ENCODE results near the gene COL6A5. TPM values are rescaled to one million over a fixed set of nuclear protein-coding genes. Genes with fewer than 3 reads are reported as not detected.
"Not testable (repeated sequence)": the region's sequence is repeated elsewhere in the genome, so short reads cannot be mapped to it uniquely, and the experiment has no call there.

COL6A5 gene
- total RNA-seq, 1 donor from 2014 or later = not detected

- Mint-ChIP-seq H3K9me3 (no peaks in the 10 kb centered on the region), H3K36me3 (ENCODE audit: low read depth) (no peaks in the 10 kb centered on the region), H3K27me3 (no peaks in the 10 kb centered on the region), H3K4me3 (no peak overlapping the region), H3K4me1 (no peaks in the 10 kb centered on the region), H3K27ac (no peak overlapping the region)
- no peak for DNase-seq
- intact Hi-C loops (cut with micrococcal nuclease) = no loop called here
These were observed 87.8 kb downstream of the COL6A5 start for GRCh38 chr3:130433306-130433705.

- no peaks in the 10 kb centered on the region for H3K9me3 Mint-ChIP-seq
- H3K4me3 Mint-ChIP-seq = no peak overlapping the region
- no peak overlapping the region for H3K27ac Mint-ChIP-seq
- intact Hi-C loops (cut with micrococcal nuclease) = no loop called here
- no peaks in the 10 kb centered on the region for H3K4me1 Mint-ChIP-seq
- H3K27me3 Mint-ChIP-seq = no peaks in the 10 kb centered on the region
- DNase-seq = no peak
- no peaks in the 10 kb centered on the region for H3K36me3 Mint-ChIP-seq (ENCODE audit: low read depth)
These were observed 96.8 kb downstream of the COL6A5 start for GRCh38 chr3:130442284-130442683.

- H3K9me3 Mint-ChIP-seq; H3K36me3 Mint-ChIP-seq (ENCODE audit: low read depth); DNase-seq; intact Hi-C loops (cut with micrococcal nuclease); H3K27ac Mint-ChIP-seq; H3K4me3 Mint-ChIP-seq; H3K4me1 Mint-ChIP-seq; H3K27me3 Mint-ChIP-seq: not testable (repeated sequence)
These were observed 101.4 kb downstream of the COL6A5 start for GRCh38 chr3:130446840-130447239.

GRCh38 chr3:130448155-130448554 is 102.7 kb downstream of the COL6A5 start:
- H3K27me3 Mint-ChIP-seq; H3K36me3 Mint-ChIP-seq (ENCODE audit: low read depth); intact Hi-C loops (cut with micrococcal nuclease); H3K27ac Mint-ChIP-seq; H3K4me3 Mint-ChIP-seq; H3K4me1 Mint-ChIP-seq; DNase-seq; H3K9me3 Mint-ChIP-seq: not testable (repeated sequence)

GRCh38 chr3:130456540-130456939 is 111.1 kb downstream of the COL6A5 start:
- DNase-seq = no peak
- Mint-ChIP-seq H3K4me3 (no peak overlapping the region), H3K27ac (no peak overlapping the region), H3K9me3 (no peaks in the 10 kb centered on the region), H3K27me3 (peaks cover 3% of the 10 kb centered on the region), H3K4me1 (no peaks in the 10 kb centered on the region), H3K36me3 (ENCODE audit: low read depth) (no peaks in the 10 kb centered on the region)
- intact Hi-C loops (cut with micrococcal nuclease) = no loop called here

GRCh38 chr3:130457671-130458070 is 112.2 kb downstream of the COL6A5 start:
- Mint-ChIP-seq H3K9me3 (no peaks in the 10 kb centered on the region), H3K27me3 (peaks cover 3% of the 10 kb centered on the region)
- intact Hi-C loops (cut with micrococcal nuclease) = no loop called here

GRCh38 chr3:130459944-130460343 is 114.5 kb downstream of the COL6A5 start:
- no peak overlapping the region for H3K4me3 Mint-ChIP-seq
- intact Hi-C loops (cut with micrococcal nuclease) = no loop called here

More at GRCh38 chr3:130457671-130458070, 112.2 kb downstream of the COL6A5 start:
- DNase-seq = no peak
- H3K36me3 Mint-ChIP-seq (ENCODE audit: low read depth) = no peaks in the 10 kb centered on the region
- no peak overlapping the region for H3K4me3 Mint-ChIP-seq
- H3K4me1 Mint-ChIP-seq = no peaks in the 10 kb centered on the region
- H3K27ac Mint-ChIP-seq = no peak overlapping the region

GRCh38 chr3:130462089-130462488 is 116.6 kb downstream of the COL6A5 start:
- Mint-ChIP-seq H3K4me3 (no peak overlapping the region), H3K4me1 (no peaks in the 10 kb centered on the region), H3K27me3 (peaks cover 5% of the 10 kb centered on the region), H3K9me3 (no peaks in the 10 kb centered on the region), H3K27ac (no peak overlapping the region), H3K36me3 (ENCODE audit: low read depth) (no peaks in the 10 kb centered on the region)
- DNase-seq = peak; percentile 23
- intact Hi-C loops (cut with micrococcal nuclease) = no loop called here

More at GRCh38 chr3:130459944-130460343, 114.5 kb downstream of the COL6A5 start:
- Mint-ChIP-seq H3K4me1 (no peaks in the 10 kb centered on the region), H3K27ac (no peak overlapping the region), H3K36me3 (ENCODE audit: low read depth) (no peaks in the 10 kb centered on the region), H3K27me3 (peaks cover 3% of the 10 kb centered on the region), H3K9me3 (no peaks in the 10 kb centered on the region)
- DNase-seq = no peak

- Mint-ChIP-seq H3K4me3 (no peak overlapping the region), H3K27me3 (peaks cover 2% of the 10 kb centered on the region)
These were observed 117.7 kb downstream of the COL6A5 start for GRCh38 chr3:130463221-130463620.

GRCh38 chr3:130465521-130465920 is 120.0 kb downstream of the COL6A5 start:
- Mint-ChIP-seq H3K4me1 (no peaks in the 10 kb centered on the region), H3K4me3 (no peak overlapping the region), H3K36me3 (ENCODE audit: low read depth) (no peaks in the 10 kb centered on the region), H3K9me3 (no peaks in the 10 kb centered on the region), H3K27me3 (peaks cover 2% of the 10 kb centered on the region), H3K27ac (no peak overlapping the region)
- DNase-seq = no peak
- intact Hi-C loops (cut with micrococcal nuclease) = no loop called here

More at GRCh38 chr3:130463221-130463620, 117.7 kb downstream of the COL6A5 start:
- H3K36me3 Mint-ChIP-seq (ENCODE audit: low read depth) = no peaks in the 10 kb centered on the region
- no peaks in the 10 kb centered on the region for H3K9me3 Mint-ChIP-seq
- intact Hi-C loops (cut with micrococcal nuclease) = no loop called here
- no peaks in the 10 kb centered on the region for H3K4me1 Mint-ChIP-seq
- H3K27ac Mint-ChIP-seq = no peak overlapping the region
- no peak for DNase-seq

- intact Hi-C loops (cut with micrococcal nuclease) = no loop called here
- Mint-ChIP-seq H3K4me3 (no peak overlapping the region), H3K27me3 (peaks cover 2% of the 10 kb centered on the region), H3K36me3 (ENCODE audit: low read depth) (no peaks in the 10 kb centered on the region), H3K9me3 (no peaks in the 10 kb centered on the region), H3K27ac (no peak overlapping the region), H3K4me1 (no peaks in the 10 kb centered on the region)
- peak; percentile 6 for DNase-seq
These were observed 122.8 kb downstream of the COL6A5 start for GRCh38 chr3:130468311-130468710.

- Mint-ChIP-seq H3K27me3 (peaks cover 2% of the 10 kb centered on the region), H3K9me3 (no peaks in the 10 kb centered on the region), H3K27ac (no peak overlapping the region), H3K4me1 (no peaks in the 10 kb centered on the region), H3K4me3 (no peak overlapping the region), H3K36me3 (ENCODE audit: low read depth) (no peaks in the 10 kb centered on the region)
- DNase-seq = peak; percentile 30
- intact Hi-C loops (cut with micrococcal nuclease) = no loop called here
These were observed 124.7 kb downstream of the COL6A5 start for GRCh38 chr3:130470126-130470525.

GRCh38 chr3:130473416-130473815 is 127.9 kb downstream of the COL6A5 start:
- Mint-ChIP-seq H3K4me1 (no peaks in the 10 kb centered on the region), H3K36me3 (ENCODE audit: low read depth) (no peaks in the 10 kb centered on the region), H3K4me3 (no peak overlapping the region), H3K27me3 (peaks cover 2% of the 10 kb centered on the region), H3K27ac (no peak overlapping the region), H3K9me3 (no peaks in the 10 kb centered on the region)
- intact Hi-C loops (cut with micrococcal nuclease) = no loop called here
- DNase-seq = peak; percentile 8

- no peaks in the 10 kb centered on the region for H3K27me3 Mint-ChIP-seq
- intact Hi-C loops (cut with micrococcal nuclease) = no loop called here
- no peak overlapping the region for H3K4me3 Mint-ChIP-seq
- H3K9me3 Mint-ChIP-seq = no peaks in the 10 kb centered on the region
- H3K36me3 Mint-ChIP-seq (ENCODE audit: low read depth) = no peaks in the 10 kb centered on the region
- H3K4me1 Mint-ChIP-seq = no peaks in the 10 kb centered on the region
- peak; percentile 36 for DNase-seq
- no peak overlapping the region for H3K27ac Mint-ChIP-seq
These were observed 135.3 kb downstream of the COL6A5 start for GRCh38 chr3:130480736-130481135.

- no peaks in the 10 kb centered on the region for H3K27me3 Mint-ChIP-seq
- intact Hi-C loops (cut with micrococcal nuclease) = no loop called here
These were observed 142.8 kb downstream of the COL6A5 start for GRCh38 chr3:130488288-130488687.

More at GRCh38 chr3:130488288-130488687, 142.8 kb downstream of the COL6A5 start:
- Mint-ChIP-seq H3K27ac (no peak overlapping the region), H3K9me3 (no peaks in the 10 kb centered on the region), H3K4me3 (no peak overlapping the region), H3K36me3 (ENCODE audit: low read depth) (no peaks in the 10 kb centered on the region), H3K4me1 (no peaks in the 10 kb centered on the region)
- DNase-seq = peak; percentile 2
